PC-3 (cell line): Measurements from ENCODE around the gene COL25A1.

Experiments
- CTCF ChIP-seq: fragments of 300-600 bp; sonication (generic); conservative IDR thresholded peaks from 2 replicates; pipeline ENCODE4 v1.5.1; 2017; ENCODE audit warnings: antibody characterized with exemption, low read depth, mild to moderate bottlenecking, low read length
- EZH2 ChIP-seq: fragments of 300-600 bp; sonication (generic); IDR thresholded peaks from one replicate; pipeline ENCODE4 v1.6.1; 2017; ENCODE audit warnings: antibody characterized with exemption, mild to moderate bottlenecking, low read length; ENCODE audit not compliant: unreplicated experiment
- EZH2phosphoT487 ChIP-seq: fragments of 300-600 bp; sonication (generic); IDR thresholded peaks from 2 replicates; pipeline ENCODE4 v1.6.1; 2018; ENCODE audit warnings: mild to moderate bottlenecking, antibody characterized with exemption, low read length, borderline replicate concordance

- TF ChIP-seq CTCF (no peak), EZH2phosphoT487 (no peak), EZH2 (no peak)
Measured at GRCh38 chr4:109327641-109328040, 25.2 kb upstream of the COL25A1 start.
